ENCODE data around the gene TMEM187.

DNA sequence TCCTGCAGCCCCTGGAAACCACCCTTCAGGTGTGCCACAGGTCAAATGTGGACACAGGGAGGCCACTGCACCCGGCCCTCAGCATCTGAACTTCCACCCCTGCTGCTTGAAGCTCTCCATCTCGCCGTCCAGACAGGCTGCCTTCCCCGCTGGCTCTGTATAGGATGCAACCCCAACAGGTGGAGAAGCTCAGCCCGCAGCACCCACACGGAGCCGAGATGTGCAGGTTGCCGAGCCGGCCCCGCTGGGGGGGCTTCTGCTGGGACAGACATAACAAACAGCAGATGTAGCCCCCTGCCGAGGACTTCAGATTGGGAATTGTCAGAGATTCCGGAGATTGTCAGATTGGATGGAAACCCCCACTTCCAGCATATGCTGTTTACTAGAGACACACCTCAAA lies 20.5 kb downstream of the TMEM187 start:
- TF ChIP-seq, protein P1, sequence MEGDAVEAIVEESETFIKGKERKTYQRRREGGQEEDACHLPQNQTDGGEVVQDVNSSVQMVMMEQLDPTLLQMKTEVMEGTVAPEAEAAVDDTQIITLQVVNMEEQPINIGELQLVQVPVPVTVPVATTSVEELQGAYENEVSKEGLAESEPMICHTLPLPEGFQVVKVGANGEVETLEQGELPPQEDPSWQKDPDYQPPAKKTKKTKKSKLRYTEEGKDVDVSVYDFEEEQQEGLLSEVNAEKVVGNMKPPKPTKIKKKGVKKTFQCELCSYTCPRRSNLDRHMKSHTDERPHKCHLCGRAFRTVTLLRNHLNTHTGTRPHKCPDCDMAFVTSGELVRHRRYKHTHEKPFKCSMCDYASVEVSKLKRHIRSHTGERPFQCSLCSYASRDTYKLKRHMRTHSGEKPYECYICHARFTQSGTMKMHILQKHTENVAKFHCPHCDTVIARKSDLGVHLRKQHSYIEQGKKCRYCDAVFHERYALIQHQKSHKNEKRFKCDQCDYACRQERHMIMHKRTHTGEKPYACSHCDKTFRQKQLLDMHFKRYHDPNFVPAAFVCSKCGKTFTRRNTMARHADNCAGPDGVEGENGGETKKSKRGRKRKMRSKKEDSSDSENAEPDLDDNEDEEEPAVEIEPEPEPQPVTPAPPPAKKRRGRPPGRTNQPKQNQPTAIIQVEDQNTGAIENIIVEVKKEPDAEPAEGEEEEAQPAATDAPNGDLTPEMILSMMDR (IDR thresholded peaks at IDR 0.05): no peak
- TF ChIP-seq POLR2A (IDR thresholded peaks at IDR 0.05): no peak

Measured in prostate gland (tissue), 2 donors.